PC-3 (cell line): ENCODE data around the gene FEZF1. TPM values are rescaled to one million over a fixed set of nuclear protein-coding genes. Genes with fewer than 3 reads are reported as not detected.

Experiments used
- ATAC-seq: fragments of 200-7000 bp; cut with Tn5 transposase; 2 replicates; pipeline ENCODE4 v1.9.1; 2020; ENCODE audit warnings: mild to moderate bottlenecking, moderate library complexity
- BruUV-seq: library from RNA; stranded (reverse); fragments of 400-500 nt; replicated peaks from 2 replicates; lab custom pipeline; 2021; lab: Mats Ljungman, UMichigan
- CTCF ChIA-PET: fragments of 300-600 bp; sonication (Branson Sonifier 250); formaldehyde crosslinking; loops from one replicate; lab custom pipeline; 2022; ENCODE audit warnings: antibody characterized with exemption; lab: Charles Lee
- POLR2A ChIA-PET: fragments of 300-600 bp; sonication (Branson Sonifier 250); formaldehyde crosslinking; loops from one replicate; lab custom pipeline; 2022; ENCODE audit warnings: antibody characterized with exemption; ENCODE audit not compliant: unreplicated experiment; lab: Charles Lee
- DNase-seq: peaks from one replicate; pipeline ENCODE4 v3.0.0-alpha.2; 2015
- H2AFZ ChIP-seq: fragments of 300-600 bp; sonication (generic); 2 replicates; pipeline ENCODE4 v1.6.0; 2016; ENCODE audit warnings: antibody characterized with exemption, low read length
- H3F3A ChIP-seq: fragments of 300-600 bp; sonication (generic); one replicate; pipeline ENCODE4 v1.6.0; 2017; ENCODE audit warnings: antibody characterized with exemption, low read length, control low read depth, mild to moderate bottlenecking; ENCODE audit not compliant: unreplicated experiment
- H3K27ac ChIP-seq: fragments of 300-600 bp; sonication (generic); 2 replicates; pipeline ENCODE4 v1.5.1; 2016; ENCODE audit warnings: mild to moderate bottlenecking, low read length
- H3K27me3 ChIP-seq: fragments of 300-600 bp; sonication (generic); 2 replicates; pipeline ENCODE4 v1.6.1; 2016; ENCODE audit warnings: low read length, mixed read lengths
- H3K36me3 ChIP-seq: fragments of 300-600 bp; sonication (generic); 2 replicates; pipeline ENCODE4 v1.6.1; 2016; ENCODE audit warnings: low read depth, mixed run types, low read length, mixed read lengths
- H3K4me1 ChIP-seq: fragments of 300-600 bp; sonication (generic); 2 replicates; pipeline ENCODE4 v1.5.1; 2016; ENCODE audit warnings: low read length; ENCODE audit not compliant: insufficient read depth
- H3K4me2 ChIP-seq: fragments of 300-600 bp; sonication (generic); 2 replicates; pipeline ENCODE4 v1.6.0; 2016; ENCODE audit warnings: low read length
- H3K4me3 ChIP-seq: fragments of 300-600 bp; sonication (generic); 2 replicates; pipeline ENCODE4 v1.5.1; 2016; ENCODE audit warnings: mild to moderate bottlenecking, low read length, mixed read lengths
- H3K79me2 ChIP-seq: fragments of 300-600 bp; sonication (generic); 2 replicates; pipeline ENCODE4 v1.6.1; 2017; ENCODE audit warnings: low read length, mixed read lengths
- H3K9ac ChIP-seq: fragments of 300-600 bp; sonication (generic); 2 replicates; pipeline ENCODE4 v1.6.0; 2016; ENCODE audit warnings: mild to moderate bottlenecking, low read length
- H3K9me2 ChIP-seq: fragments of 300-600 bp; sonication (generic); replicated peaks from 2 replicates; pipeline ENCODE4 v1.6.1; 2016; ENCODE audit warnings: mixed run types, low read length, mixed read lengths
- H3K9me3 ChIP-seq: fragments of 300-600 bp; sonication (generic); 2 replicates; pipeline ENCODE4 v1.6.1; 2016; ENCODE audit warnings: low read length, mixed read lengths
- H4K20me1 ChIP-seq: fragments of 300-600 bp; sonication (generic); 2 replicates; pipeline ENCODE4 v1.6.1; 2016; ENCODE audit warnings: low read length, mixed read lengths
- EZH2 ChIP-seq: fragments of 300-600 bp; sonication (generic); IDR thresholded peaks from one replicate; pipeline ENCODE4 v1.6.1; 2017; ENCODE audit warnings: antibody characterized with exemption, mild to moderate bottlenecking, low read length; ENCODE audit not compliant: unreplicated experiment
- EZH2phosphoT487 ChIP-seq: fragments of 300-600 bp; sonication (generic); IDR thresholded peaks from 2 replicates; pipeline ENCODE4 v1.6.1; 2018; ENCODE audit warnings: mild to moderate bottlenecking, antibody characterized with exemption, low read length, borderline replicate concordance
- intact Hi-C: fragments of 100-400 bp; cut with micrococcal nuclease; formaldehyde crosslinking; loops from 2 replicates; pipeline ENCODE4 v1.9.0; 2023
- total RNA-seq: library from RNA; depleted of rRNA; stranded (reverse); fragments of >200 nt; gene quantifications from 2 replicates; pipeline ENCODE4 v1.2.3, GENCODE V29; 2014
- TF ChIP-seq, protein P1 (sequence below): fragments of 300-600 bp; sonication (generic); conservative IDR thresholded peaks from 2 replicates; pipeline ENCODE4 v1.5.1; 2017; ENCODE audit warnings: antibody characterized with exemption, low read depth, mild to moderate bottlenecking, low read length

FEZF1 gene
- total RNA-seq, 1 experiment from 2014 or later = not detected

DNA sequence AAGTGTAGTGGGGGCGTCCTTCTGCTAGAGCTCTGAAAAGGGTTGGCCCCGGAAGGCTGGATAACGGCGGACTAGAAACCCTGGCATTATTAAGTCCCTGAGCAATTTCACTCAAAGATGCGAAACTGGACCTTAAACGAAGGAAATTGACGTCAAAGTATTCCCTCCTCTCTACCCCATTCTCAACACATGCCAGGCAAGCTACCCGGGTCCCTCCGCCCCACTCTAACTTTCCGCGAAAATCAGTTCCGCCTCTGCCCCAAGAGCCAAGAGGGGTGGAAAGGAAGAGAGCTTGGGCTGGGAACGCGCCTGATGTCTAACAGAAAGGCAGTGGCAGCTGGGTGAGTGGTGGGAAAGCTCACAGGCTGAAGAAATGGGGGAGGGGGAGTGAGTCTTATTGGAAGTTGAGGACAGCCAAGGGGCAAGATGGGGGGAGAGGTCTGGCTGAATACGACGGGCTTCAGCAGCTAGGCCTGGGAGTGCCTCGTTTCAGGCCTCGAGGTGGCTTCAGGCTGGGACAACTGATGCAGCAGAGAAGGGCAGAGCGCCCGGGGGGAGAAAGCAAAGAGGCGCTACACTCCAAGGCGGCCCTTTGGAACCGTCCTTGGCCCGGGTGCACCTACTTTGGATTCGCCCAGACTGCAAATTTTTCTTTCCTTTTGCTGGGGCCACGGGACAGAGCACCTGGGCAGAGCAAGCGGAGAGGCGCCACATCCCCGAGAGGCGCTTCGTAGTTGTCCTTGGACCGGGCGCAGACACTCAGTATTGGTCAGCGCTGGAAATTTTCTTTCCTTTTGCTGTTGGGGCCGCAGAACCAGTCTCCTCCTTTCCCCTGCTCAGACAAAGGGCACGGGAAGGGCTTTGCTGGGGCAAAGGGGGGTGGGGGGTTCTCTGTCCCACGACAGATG is 2.0 kb upstream of the FEZF1 start:
- Histone ChIP-seq H2AFZ (no peak overlapping the region), H3K36me3 (no peaks in the 10 kb centered on the region), H3F3A (no peaks in the 10 kb centered on the region), H3K79me2 (no peaks in the 10 kb centered on the region), H3K27ac (no peak overlapping the region), H4K20me1 (no peaks in the 10 kb centered on the region), H3K4me3 (no peak overlapping the region; the same call in 1 of the 2 replicates), H3K27me3 (no peaks in the 10 kb centered on the region), H3K4me2 (peak overlapping the region; percentile 88; the same call in 1 of the 2 replicates), H3K4me1 (no peaks in the 10 kb centered on the region), H3K9ac (no peak overlapping the region), H3K9me2 (no peaks in the 10 kb centered on the region), H3K9me3 (no peaks in the 10 kb centered on the region)
- ATAC-seq (no peak), DNase-seq (no peak)
- ChIA-PET CTCF (no interaction called here), POLR2A (no interaction called here)
- TF ChIP-seq, protein P1, sequence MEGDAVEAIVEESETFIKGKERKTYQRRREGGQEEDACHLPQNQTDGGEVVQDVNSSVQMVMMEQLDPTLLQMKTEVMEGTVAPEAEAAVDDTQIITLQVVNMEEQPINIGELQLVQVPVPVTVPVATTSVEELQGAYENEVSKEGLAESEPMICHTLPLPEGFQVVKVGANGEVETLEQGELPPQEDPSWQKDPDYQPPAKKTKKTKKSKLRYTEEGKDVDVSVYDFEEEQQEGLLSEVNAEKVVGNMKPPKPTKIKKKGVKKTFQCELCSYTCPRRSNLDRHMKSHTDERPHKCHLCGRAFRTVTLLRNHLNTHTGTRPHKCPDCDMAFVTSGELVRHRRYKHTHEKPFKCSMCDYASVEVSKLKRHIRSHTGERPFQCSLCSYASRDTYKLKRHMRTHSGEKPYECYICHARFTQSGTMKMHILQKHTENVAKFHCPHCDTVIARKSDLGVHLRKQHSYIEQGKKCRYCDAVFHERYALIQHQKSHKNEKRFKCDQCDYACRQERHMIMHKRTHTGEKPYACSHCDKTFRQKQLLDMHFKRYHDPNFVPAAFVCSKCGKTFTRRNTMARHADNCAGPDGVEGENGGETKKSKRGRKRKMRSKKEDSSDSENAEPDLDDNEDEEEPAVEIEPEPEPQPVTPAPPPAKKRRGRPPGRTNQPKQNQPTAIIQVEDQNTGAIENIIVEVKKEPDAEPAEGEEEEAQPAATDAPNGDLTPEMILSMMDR = no peak
- no peak for TF ChIP-seq EZH2
- TF ChIP-seq EZH2phosphoT487 = no peak
- no TSS peak for BruUV-seq
- intact Hi-C loops = no loop called here

- Histone ChIP-seq H3K4me3 (peak overlapping the region; percentile 73), H3K4me2 (peak overlapping the region; percentile 88), H3K27ac (no peak overlapping the region), H3K9ac (peak overlapping the region; percentile 20; the same call in 1 of the 2 replicates), H3K36me3 (no peaks in the 10 kb centered on the region), H3K4me1 (no peaks in the 10 kb centered on the region), H2AFZ (peak overlapping the region; percentile 85), H3F3A (no peaks in the 10 kb centered on the region), H3K9me2 (no peaks in the 10 kb centered on the region), H4K20me1 (no peaks in the 10 kb centered on the region), H3K9me3 (no peaks in the 10 kb centered on the region), H3K79me2 (no peaks in the 10 kb centered on the region), H3K27me3 (no peaks in the 10 kb centered on the region)
- ATAC-seq = peak; percentile 39
- DNase-seq = peak; percentile 17
- TF ChIP-seq EZH2phosphoT487 = no peak
- TF ChIP-seq EZH2 = no peak
- TF ChIP-seq, protein P1 = no peak
- ChIA-PET POLR2A (no interaction called here), CTCF (no interaction called here)
- no TSS peak for BruUV-seq
- intact Hi-C loops = no loop called here
Measured at GRCh38 chr7:122305475-122306319, 1.1 kb upstream of the FEZF1 start.
